ENCODE measurements around the gene WDR93. TPM values are rescaled to one million over a fixed set of nuclear protein-coding genes. Genes with fewer than 3 reads are reported as not detected.

WDR93 gene
- total RNA-seq, 1 experiment from 2014 or later: 0.16 TPM

GRCh38 chr15:89654301-89654761 lies 36.3 kb upstream of the WDR93 start:
- no peaks in the 10 kb centered on the region for H3K9me3 ChIP-seq
- ChIA-PET POLR2A (interaction anchor here (0.6 kb wide), 1 partner anchor 79 kb away, joined by 3 read pairs; the partner anchor contains the start of gene TICRR), CTCF (no interaction called here)
- Mint-ChIP-seq H3K9me3 (ENCODE audit: unreplicated experiment) (no peaks in the 10 kb centered on the region), H3K4me3 (ENCODE audit: unreplicated experiment) (peak overlapping the region; percentile 90), H3K27ac (ENCODE audit: unreplicated experiment) (peak overlapping the region; percentile 45), H3K4me1 (ENCODE audit: low read depth, unreplicated experiment) (peaks cover 7% of the 10 kb centered on the region), H3K36me3 (ENCODE audit: insufficient read depth, unreplicated experiment) (no peaks in the 10 kb centered on the region), H3K27me3 (ENCODE audit: insufficient read depth, unreplicated experiment) (peaks cover 3% of the 10 kb centered on the region)
- peaks cover 4% of the 10 kb centered on the region for H3K4me1 ChIP-seq
- H3K4me3 ChIP-seq (ENCODE audit: low read depth, low read length): peak overlapping the region; percentile 79
- BruUV-seq (replicated peaks): no TSS peak
- no peaks in the 10 kb centered on the region for H3K36me3 ChIP-seq (ENCODE audit: control insufficient read depth, insufficient read depth, low read length)
- DNase-seq: no peak
- intact Hi-C loops (cut with micrococcal nuclease; ENCODE audit: unreplicated experiment): no loop called here
- TF ChIP-seq CTCF (IDR thresholded peaks at IDR 0.05; ENCODE audit: insufficient read depth in 1 of 2, low read depth in 1 of 2, low read length in 1 of 2, severe bottlenecking in 1 of 2, unreplicated experiment in 1 of 2): no peak
- H3K27me3 ChIP-seq (replicated peaks; ENCODE audit: control insufficient read depth, insufficient read depth, low read length): no peaks in the 10 kb centered on the region

GRCh38 chr15:89654847-89655805 lies 35.5 kb upstream of the WDR93 start, which contains the start of gene KIF7:
Gene KIF7 (minus strand): TSS chr15:89655467. CDS start chr15:89652930, 2,537 bp downstream.
- TF ChIP-seq CTCF (IDR thresholded peaks at IDR 0.05; ENCODE audit: insufficient read depth in 1 of 2, low read depth in 1 of 2, low read length in 1 of 2, severe bottlenecking in 1 of 2, unreplicated experiment in 1 of 2): no peak
- TSS peak; percentile 38 for BruUV-seq (replicated peaks)
- Histone ChIP-seq H3K4me3 (ENCODE audit: low read depth, low read length) (peak within 1 kb of the TSS; percentile 79), H3K27me3 (replicated peaks; ENCODE audit: control insufficient read depth, insufficient read depth, low read length) (no peaks in the 10 kb centered on the region), H3K9me3 (no peaks in the 10 kb centered on the region), H3K36me3 (ENCODE audit: control insufficient read depth, insufficient read depth, low read length) (no peaks in the 10 kb centered on the region), H3K4me1 (peaks cover 4% of the 10 kb centered on the region)
- intact Hi-C loops (cut with micrococcal nuclease; ENCODE audit: unreplicated experiment): loop anchor here (5.0 kb wide), 1 partner anchor 37 kb away; the partner anchor contains the start of genes PEX11A and WDR93
- Mint-ChIP-seq H3K27ac (ENCODE audit: unreplicated experiment) (peak within 1 kb of the TSS; percentile 45), H3K9me3 (ENCODE audit: unreplicated experiment) (no peaks in the 10 kb centered on the region), H3K4me3 (ENCODE audit: unreplicated experiment) (peak within 1 kb of the TSS; percentile 90), H3K4me1 (ENCODE audit: low read depth, unreplicated experiment) (peaks cover 7% of the 10 kb centered on the region), H3K27me3 (ENCODE audit: insufficient read depth, unreplicated experiment) (peaks cover 3% of the 10 kb centered on the region), H3K36me3 (ENCODE audit: insufficient read depth, unreplicated experiment) (no peaks in the 10 kb centered on the region)
- CTCF ChIA-PET: no interaction called here
- peak in 1 of 2 experiments; percentile 67 for DNase-seq
- POLR2A ChIA-PET: interaction anchor here (0.6 kb wide), 1 partner anchor 80 kb away, joined by 3 read pairs; the partner anchor contains the start of gene TICRR

GRCh38 chr15:89656116-89656815 lies 34.3 kb upstream of the WDR93 start:
- TF ChIP-seq CTCF (IDR thresholded peaks at IDR 0.05; ENCODE audit: insufficient read depth in 1 of 2, low read depth in 1 of 2, low read length in 1 of 2, severe bottlenecking in 1 of 2, unreplicated experiment in 1 of 2): no peak
- Mint-ChIP-seq H3K27me3 (ENCODE audit: insufficient read depth, unreplicated experiment) (peaks cover 9% of the 10 kb centered on the region), H3K36me3 (ENCODE audit: insufficient read depth, unreplicated experiment) (no peaks in the 10 kb centered on the region), H3K27ac (ENCODE audit: unreplicated experiment) (no peak overlapping the region), H3K4me1 (ENCODE audit: low read depth, unreplicated experiment) (peaks cover 7% of the 10 kb centered on the region), H3K9me3 (ENCODE audit: unreplicated experiment) (no peaks in the 10 kb centered on the region), H3K4me3 (ENCODE audit: unreplicated experiment) (peak overlapping the region; percentile 90)
- BruUV-seq (replicated peaks): no TSS peak
- ChIA-PET CTCF (interaction anchor here (0.6 kb wide), 1 partner anchor 775 kb away, joined by 4 read pairs; no protein-coding TSS in a partner anchor), POLR2A (no interaction called here)
- intact Hi-C loops (cut with micrococcal nuclease; ENCODE audit: unreplicated experiment): loop anchor here (5.0 kb wide), 1 partner anchor 36 kb away; the partner anchor contains the start of genes PEX11A and WDR93
- Histone ChIP-seq H3K4me1 (peaks cover 4% of the 10 kb centered on the region), H3K36me3 (ENCODE audit: control insufficient read depth, insufficient read depth, low read length) (no peaks in the 10 kb centered on the region), H3K4me3 (ENCODE audit: low read depth, low read length) (no peak overlapping the region), H3K27me3 (replicated peaks; ENCODE audit: control insufficient read depth, insufficient read depth, low read length) (no peaks in the 10 kb centered on the region), H3K9me3 (no peaks in the 10 kb centered on the region)
- no peak for DNase-seq

All from Caco-2 (cell line).